GM21367 (cell line): ENCODE data around the gene PLK3.
"Not testable (repeated sequence)": the region's sequence is repeated elsewhere in the genome, so short reads cannot be mapped to it uniquely, and the experiment has no call there.

Experiments used
- ATAC-seq: cut with Tn5 transposase; IDR thresholded peaks from one replicate; pipeline ENCODE4 v1.9.1; 2021; ENCODE audit not compliant: unreplicated experiment

PLK3 gene

DNA sequence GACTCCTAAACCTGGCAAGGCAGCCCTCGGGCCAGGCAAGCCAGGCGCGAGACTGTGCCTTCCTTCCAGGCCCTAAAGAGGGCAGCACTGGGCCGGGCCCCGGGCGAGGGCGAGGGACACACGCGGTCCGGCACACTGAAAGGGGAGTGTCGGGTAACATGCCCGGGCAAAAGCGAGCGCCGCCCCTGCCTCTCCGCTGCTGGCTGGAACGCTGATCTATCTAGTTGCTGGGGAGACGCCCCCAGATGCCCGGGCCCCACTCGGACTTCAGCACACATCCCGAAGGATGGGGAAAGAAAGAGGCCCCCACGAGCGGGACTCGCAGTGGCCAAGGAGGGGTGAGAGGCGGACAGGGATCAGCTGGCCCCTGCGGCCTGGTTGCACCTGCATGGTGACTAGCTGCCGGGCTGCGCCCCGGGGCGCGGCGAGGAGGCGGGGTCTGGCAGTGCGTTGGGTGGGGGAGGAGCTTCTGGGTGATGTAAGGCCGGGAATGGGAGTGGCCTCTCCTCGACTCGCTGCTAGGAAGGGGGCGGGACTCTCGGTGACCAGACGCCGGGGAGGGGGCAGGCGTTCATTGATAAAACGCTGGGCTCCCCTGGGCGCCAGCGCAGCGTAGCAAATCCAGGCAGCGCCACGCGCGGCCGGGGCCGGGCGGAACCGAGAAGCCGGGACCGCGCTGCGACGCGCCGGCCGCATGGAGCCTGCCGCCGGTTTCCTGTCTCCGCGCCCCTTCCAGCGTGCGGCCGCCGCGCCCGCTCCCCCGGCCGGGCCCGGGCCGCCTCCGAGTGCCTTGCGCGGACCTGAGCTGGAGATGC, at the start of gene PLK3:
PLK3 (plus strand) TSS at position 608 of the 815 bp plus-strand sequence; CDS start at position 695, 87 bp downstream.
- peak; percentile 80 for ATAC-seq

DNA sequence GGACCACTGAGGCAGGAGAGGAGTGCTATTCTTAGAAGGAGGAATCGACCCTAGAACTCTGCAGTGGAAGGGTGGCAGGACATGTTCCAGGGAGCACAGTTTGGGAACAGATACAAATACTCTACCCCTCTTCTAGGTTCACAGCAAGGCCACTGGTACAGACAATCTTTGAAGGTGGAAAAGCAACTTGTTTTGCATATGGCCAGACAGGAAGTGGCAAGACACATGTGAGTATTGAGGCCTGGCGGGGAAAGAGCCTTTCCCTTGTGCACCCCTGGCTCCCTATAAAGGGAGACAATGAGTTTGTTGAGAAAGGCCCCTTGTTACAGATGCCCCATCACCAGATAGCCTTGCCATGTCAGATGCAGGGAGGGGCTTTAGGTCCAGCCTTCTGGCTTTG, 42.8 kb upstream of the PLK3 start:
- ATAC-seq = peak; percentile 80

DNA sequence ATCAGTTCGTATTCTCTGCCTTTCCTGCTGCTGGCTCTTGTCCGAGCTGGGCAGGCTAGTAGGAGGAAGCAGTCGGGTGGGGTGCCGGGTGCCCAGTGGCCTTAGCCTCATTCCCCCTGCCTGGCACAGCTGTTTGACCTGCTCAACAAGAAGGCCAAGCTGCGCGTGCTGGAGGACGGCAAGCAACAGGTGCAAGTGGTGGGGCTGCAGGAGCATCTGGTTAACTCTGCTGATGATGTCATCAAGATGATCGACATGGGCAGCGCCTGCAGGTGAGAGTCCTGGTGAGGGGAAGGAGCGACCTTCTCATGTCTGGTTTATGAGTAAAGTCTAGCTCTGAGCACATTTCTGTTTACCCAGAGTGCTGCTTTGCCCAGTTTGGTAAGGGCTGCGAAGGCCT, 41.1 kb upstream of the PLK3 start:
- ATAC-seq = no peak

DNA sequence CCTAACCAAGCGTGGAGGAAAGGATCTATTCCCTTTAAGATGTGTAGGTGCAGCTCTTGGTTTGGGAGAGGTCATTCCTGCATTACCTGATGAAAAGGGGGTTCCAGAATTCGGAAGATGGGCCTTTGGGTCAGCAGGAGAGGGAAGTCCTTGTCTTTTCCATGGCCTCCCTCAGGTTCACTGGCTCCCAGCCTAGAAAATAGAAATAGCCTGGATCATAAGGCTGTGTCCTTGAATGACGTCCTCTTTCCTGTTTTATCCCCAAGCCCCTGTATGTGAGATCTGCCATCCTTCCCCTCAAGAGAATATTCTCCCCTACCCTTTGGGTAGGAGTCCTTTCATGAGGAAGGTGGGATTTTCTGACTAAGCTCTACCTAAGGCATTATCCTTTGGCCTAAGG, 39.3 kb upstream of the PLK3 start:
- ATAC-seq = no peak

DNA sequence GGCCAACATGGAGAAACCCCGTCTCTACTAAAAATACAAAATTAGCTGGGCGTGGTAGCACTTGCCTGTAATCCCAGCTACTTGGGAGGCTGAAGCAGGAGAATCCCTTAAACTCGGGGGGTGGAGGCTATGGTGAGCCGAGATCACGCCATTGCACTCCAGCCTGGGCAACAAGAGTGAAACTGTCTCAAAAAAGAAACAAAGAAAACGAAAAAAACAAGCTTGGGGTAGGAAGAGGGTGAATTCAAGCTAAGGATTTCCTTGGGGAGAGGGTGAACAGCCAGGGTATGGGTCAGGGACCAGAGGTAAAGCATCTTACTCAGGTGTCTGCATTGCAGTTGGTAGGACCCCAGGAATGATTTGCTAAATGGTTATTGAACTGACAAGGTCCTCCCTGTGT, 33.8 kb upstream of the PLK3 start:
- ATAC-seq = not testable (repeated sequence)

DNA sequence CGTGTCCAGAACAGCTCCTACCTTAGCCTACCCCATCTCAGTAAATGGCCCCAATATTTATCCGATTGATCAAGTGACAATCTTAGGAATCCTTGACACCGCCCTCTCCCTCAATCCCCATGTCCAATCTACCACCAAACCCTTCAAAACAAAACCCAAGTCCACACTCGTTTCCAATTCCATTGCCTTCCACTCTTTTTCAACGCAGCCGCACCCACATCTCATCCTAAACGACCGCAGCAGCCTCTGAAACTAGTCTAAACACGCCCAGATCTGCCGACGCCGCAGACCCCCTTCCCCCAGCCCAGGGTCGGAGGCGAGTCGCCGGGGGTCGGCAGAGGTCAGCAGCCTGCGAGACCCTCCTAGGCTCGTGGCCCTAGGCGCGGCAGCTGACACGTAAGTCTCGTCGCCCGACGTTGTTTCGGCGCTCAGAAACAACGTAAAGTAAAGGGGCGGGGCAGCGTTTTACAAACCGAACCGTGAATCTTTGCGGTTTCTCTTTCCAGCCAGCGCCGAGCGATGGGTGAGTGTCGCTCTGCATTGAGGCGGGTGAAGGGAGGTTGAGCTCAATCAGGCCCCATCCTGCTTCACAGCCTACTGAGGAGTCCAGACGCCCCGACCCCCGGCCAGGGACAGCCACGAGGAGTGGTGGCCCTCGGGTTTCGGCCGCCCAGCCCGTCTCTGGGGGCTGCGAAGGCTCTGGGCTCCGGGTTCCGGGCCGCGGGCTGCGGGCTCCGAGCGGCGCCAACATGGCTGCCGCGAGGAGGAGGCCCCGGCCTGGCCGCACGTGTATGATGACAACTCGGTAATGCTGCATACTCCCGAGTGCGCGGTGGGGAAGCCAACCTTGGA, 24.9 kb upstream of the PLK3 start, which contains the start of gene RPS8:
RPS8 (plus strand) TSS at position 463 of the 852 bp plus-strand sequence; CDS start at position 520, 57 bp downstream.
- ATAC-seq = peak; percentile 80

DNA sequence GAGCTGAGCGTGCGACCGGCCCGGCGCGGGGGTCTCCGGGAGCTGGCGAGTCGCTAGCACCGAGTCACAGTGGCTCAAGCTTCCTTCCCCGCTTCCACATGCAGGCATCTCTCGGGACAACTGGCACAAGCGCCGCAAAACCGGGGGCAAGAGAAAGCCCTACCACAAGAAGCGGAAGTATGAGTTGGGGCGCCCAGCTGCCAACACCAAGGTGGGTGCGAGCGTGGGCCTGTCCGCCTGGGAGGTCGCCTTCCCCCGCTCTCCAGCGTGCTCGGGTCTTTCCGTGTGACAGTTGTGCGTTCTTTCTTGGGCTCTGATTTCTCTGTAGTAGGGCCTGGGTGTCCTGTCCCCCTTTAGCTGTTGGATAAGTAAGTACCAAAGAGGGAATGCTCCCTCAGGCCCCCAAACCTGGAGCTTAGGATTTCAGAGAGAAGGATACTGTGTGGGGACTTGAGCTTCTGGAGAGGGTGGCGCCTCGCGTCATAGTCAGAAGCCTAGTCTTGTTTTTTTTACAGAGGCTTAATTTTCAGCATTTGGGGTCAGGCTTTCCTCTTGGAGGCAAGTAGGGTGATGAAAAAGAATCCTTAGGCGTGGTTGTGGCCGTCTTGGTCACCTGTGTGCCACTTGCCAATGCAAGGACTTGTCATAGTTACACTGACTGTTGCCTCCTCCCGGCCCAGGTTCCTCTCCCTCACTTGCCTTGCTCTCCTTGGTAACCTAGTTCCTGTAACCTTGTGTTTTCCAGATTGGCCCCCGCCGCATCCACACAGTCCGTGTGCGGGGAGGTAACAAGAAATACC, 24.0 kb upstream of the PLK3 start:
- no peak for ATAC-seq

DNA sequence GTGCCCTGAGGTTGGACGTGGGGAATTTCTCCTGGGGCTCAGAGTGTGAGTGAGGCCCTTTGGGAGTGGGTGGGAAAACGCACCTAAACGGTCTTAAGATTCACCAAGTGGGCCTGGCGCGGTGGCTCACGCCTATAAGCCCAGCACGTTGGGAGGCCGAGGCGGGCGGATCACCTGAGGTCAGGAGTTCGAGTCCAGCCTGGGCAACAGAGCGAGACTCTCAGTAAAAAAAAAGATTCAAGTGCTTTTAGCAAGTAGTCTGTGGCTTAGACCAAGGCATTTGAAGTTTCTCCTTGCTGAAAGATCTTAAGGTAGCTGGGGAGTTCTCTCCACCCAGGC, 23.5 kb upstream of the PLK3 start:
- ATAC-seq = no peak

DNA sequence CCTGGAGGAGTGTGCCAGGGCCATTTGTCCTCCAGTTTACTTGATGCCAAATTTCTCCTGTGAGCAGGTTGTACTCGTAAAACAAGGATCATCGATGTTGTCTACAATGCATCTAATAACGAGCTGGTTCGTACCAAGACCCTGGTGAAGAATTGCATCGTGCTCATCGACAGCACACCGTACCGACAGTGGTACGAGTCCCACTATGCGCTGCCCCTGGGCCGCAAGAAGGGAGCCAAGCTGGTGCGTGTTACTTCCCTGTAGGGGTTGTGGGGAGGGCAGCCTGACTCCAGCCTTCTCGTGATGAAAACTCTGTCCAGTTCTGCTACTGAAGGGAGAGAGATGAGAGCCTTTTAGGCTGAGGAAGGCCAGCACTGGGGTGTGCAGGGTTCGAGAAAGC, 22.6 kb upstream of the PLK3 start:
- no peak for ATAC-seq

DNA sequence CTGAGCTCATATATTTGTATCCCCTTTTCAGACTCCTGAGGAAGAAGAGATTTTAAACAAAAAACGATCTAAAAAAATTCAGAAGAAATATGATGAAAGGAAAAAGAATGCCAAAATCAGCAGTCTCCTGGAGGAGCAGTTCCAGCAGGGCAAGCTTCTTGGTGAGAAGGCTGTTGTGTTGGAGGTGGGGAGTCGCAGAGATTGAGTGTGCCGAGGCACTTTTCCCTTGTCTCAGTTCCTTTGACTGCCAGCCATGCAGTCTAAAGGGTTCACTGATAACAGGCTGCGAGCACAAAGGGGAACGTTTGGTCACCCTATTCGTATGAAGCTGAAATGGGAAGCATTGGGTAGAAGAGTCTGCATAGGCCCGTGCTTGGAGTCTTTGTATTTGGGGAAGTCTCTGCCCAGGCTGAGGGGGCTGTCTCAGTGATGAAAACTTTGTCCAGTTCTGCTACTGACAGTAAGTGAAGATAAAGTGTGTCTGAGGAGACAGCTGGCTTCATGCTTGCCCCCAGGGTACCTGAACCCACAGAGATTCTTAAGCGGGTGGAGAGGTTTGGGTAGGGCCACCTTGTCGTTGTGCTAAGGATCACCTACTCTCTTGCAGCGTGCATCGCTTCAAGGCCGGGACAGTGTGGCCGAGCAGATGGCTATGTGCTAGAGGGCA, 22.1 kb upstream of the PLK3 start:
- ATAC-seq = no peak

DNA sequence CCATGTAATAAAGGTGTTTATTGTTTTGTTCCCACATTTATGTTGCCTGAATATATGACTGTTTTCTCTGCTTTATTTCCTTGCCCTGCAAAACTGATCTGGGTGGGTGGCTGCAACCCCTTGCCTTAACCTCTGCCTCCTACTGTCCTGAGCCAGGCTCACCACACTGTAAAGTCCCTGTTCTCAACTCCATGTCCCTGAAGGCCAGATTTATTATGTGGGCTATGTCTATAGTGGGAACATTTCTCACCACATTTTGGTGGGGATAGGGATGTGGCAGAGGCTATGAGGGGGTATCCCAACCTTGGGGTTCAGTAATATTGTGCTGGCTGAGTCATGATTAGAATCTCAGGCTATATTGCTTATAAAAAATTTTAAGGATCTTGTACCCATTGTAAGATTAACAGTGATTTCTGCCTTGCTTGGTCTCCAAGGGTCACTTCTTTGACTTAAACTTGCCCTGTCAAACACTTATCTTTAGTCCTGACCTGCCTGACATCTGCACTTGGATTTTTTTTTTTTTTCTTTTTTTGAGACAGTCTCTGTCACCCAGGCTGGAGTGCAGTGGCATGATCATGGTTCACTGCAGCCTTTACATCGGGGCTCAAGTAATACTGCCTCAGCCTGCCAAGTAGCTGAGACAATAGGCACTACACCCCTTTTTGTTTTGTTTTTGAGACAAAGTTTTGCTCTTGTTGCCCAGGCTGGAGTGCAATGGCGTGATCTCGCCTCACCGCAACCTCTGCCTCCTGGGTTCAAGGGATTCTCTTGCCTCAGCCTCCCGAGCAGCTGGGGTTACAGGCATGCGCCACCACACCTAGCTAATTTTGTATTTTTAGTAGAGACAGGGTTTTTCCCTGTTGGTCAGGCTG, 21.2 kb upstream of the PLK3 start:
- ATAC-seq = no peak

DNA sequence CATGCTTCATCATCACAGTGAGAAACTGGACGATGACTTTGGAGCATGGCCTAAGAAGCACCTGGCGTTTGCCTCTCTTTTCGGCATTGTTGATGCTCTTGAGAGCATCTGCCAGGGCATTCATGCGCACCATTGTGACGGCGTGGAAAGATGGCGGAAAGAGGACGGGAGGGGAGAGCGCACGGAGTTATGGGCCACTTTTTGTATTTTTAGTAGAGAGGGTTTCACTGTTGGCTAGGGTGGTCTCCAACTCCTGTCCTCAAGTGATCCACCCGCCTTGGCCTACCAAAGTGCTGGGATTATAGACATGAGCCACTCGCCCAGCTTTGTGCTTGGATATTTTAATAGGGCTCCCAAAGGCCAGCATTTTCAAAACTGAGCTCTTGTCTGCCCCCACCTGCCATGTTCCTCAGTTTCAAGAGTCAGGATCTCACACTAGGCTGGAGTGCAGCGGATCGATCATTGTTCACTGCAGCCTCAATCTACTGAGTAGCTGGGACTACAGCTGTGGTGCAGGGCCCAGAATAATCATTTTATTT, 19.5 kb upstream of the PLK3 start:
- ATAC-seq = no peak

DNA sequence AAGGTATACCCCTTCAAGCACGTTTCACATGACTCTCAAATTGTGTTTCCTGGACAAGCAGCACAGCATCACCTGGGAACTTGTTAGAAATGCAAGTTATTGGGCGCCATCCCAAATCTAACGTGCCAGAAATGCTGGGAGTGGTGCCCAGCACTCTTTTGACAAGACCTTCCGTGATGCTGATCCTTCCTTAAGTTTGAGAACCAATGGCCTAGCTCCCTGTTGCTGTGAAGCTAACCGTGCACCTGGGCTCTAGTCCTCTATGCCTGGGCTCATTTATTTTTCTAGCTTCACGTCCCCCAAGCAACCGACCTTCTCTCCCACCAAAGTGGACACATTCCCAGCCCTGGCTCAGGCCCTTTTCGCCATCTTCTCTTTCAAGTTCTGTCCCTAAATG, 16.5 kb upstream of the PLK3 start:
- ATAC-seq = no peak

DNA sequence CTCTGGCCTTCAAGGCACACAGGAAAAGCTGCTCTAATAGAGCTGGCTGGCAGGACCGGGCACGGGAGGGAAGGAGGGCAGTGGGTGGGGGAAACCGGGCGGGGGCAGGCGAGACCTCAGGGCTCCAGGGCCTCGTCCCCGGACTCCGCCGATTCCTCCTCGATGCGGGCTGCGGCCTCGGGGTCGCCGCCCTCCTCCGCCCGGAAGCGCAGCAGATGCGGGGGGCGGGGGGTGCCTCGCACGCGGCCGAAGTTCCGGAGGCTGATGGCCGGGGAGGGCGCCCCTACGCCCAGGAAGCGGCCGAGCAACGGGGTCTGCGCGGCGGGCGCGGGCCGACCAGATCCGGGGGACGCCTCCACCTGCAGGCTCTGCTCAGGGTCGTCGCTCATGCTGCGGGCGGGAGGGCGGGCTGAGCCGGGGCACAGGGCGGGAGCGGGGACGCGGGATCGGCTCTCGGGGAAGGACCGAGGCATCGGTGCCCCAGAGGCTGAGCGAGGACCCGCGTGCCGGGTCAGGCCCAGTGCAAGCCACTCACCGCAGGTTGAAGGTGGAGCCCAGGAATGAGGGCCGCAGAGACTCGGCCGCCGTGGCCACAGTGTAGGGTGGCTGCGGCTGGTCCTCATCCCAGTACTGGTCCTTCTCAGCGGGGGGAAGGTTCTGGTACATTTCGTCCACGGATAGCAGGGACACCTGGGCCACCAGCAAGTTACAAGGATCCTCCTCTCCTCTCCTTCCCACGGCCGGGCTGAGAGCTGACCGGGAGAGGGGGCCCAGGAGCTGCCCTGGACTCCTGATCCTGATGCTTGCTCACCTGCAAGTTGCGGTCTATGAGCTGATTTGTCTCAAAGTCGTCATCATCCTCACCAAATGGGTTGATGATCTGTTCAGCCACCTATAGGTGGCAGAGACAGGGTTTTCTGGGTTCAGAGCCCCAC, 15.8 kb upstream of the PLK3 start:
- no peak for ATAC-seq

DNA sequence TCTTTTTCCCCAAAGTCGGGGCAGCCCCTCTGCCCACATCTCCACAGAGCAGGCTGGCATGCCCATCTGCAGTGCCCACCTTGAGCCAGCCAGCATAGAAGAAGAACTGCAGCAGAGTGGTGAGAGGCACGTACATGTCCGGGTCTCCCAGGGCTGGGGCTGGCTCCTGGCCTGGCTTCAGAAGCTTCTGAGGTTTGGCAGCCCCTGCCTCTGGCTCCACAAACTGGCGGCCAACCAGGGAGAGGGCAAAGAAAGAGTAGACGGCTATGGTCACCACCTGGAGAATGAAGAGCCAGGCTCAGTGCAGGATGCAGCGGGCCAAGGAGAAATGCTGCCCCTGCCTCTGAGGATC, 15.2 kb upstream of the PLK3 start:
- no peak for ATAC-seq

DNA sequence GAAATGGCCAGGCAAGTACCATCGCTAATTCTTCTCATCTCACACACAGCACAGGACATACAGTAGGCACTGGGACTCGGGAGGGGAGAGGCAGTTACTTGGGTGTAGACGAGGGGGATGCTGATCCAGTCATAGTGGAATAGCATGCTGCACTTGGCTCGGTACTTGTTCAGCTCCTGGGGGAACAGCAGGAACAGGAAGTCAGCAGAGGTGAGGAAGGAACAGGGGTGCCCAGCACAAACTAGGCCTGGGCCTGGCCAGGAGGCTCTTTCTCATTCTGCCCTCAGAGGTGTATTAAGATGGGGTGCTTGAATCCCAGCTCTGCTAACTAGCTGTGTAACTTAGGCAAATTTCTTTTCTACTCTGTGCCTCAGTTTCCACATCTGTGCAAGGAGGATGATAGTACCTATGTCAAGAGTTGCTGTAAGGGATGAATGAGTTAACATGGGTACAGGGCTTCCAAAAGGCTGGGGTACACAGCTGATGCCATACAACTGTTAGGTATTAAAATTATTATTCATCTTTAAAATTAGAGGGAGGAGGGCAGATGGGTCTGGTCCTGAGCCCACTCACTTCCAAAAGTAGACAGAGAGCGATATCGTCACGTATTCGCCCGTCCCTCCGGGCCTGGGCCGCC, 14.6 kb upstream of the PLK3 start:
- ATAC-seq = no peak

DNA sequence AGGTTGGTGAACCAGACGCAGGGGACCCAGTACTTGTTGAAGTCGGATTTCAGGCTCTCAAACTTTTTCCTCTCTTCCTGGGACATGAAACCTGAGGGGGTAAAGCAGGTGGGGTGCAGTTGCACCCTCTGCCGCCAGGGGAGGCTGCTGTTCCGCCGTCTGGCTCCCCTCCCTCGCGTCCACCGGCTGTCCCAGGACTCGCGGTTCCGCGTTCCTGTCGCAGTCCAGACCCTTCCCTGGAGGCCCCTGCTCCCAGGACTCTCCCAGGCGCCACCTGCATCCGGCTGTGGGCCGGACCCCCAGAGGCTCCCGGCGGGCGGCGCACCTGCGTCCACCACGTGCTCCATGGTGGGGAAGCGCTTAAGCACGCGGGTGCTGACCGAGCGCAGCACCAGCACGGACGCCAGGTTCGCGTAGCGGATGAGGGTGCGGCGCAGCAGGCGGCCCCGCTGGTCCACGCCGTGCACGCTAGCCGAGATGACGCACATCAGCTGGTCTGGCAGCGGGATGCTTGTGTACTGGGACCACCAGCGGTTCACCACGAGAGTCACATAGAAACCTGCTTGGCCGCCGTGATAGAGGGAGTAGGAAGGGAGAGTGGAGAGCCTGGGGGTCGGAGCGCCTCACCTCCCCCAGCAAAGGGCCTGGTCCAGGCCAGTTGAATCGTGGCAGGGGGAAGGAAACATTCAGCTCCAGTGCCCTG, 13.9 kb upstream of the PLK3 start:
- ATAC-seq = peak; percentile 36
